Brain microvascular endothelial cell (primary cell): Measurements from ENCODE around the gene USP32.

ENCODE experiments used
- DNase-seq: peaks from one replicate; pipeline ENCODE4 v3.0.0-alpha.2; 2020
- H3K27ac ChIP-seq: fragments of 250-450 bp; sonication (Bioruptor Pico); 2 replicates; pipeline ENCODE4 v1.5.1; 2020; ENCODE audit warnings: mild to moderate bottlenecking, moderate library complexity
- H3K27me3 ChIP-seq: fragments of 250-450 bp; sonication (Bioruptor Pico); replicated peaks from 2 replicates; pipeline ENCODE4 v1.5.1; 2020; ENCODE audit warnings: mild to moderate bottlenecking
- H3K36me3 ChIP-seq: fragments of 250-450 bp; sonication (Bioruptor Pico); replicated peaks from 2 replicates; pipeline ENCODE4 v1.5.1; 2020; ENCODE audit warnings: mild to moderate bottlenecking
- H3K4me3 ChIP-seq: 2 replicates; pipeline ENCODE4 v1.5.1; 2011; ENCODE audit warnings: low read depth, mild to moderate bottlenecking, control low read depth, low read length, moderate library complexity
- in situ Hi-C: cut with HindIII; loops from 2 replicates; pipeline ENCODE4 v1.10.0; 2017; ENCODE audit warnings: low sequenced_read_pairs, low pct_ligation_motif_present
- TF ChIP-seq, protein P1 (sequence below): IDR thresholded peaks from 2 replicates; pipeline ENCODE4 v1.5.1; 2011; ENCODE audit warnings: low read depth, mild to moderate bottlenecking, moderate library complexity, low read length, control low read depth, inconsistent platforms; ENCODE audit errors: missing control alignments

USP32 gene

DNA sequence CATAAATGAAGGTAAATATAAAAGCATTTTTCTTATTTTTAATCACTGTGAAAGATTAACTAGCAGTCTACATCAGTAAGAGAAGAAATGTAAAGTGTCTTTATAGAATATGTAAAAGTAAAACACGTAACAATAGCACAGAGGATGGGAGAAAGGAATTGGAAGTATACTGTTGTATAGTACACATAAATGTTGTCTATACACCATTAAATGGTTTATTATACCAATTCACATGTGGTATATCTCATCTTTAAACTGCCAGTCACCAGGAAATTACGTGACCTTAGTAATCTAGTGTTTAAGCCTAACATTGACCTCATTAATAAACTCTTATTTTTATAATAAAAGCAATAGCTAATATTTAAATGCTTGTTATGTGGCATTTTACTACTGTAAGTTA lies 87.4 kb downstream of the USP32 start:
- TF ChIP-seq, protein P1, sequence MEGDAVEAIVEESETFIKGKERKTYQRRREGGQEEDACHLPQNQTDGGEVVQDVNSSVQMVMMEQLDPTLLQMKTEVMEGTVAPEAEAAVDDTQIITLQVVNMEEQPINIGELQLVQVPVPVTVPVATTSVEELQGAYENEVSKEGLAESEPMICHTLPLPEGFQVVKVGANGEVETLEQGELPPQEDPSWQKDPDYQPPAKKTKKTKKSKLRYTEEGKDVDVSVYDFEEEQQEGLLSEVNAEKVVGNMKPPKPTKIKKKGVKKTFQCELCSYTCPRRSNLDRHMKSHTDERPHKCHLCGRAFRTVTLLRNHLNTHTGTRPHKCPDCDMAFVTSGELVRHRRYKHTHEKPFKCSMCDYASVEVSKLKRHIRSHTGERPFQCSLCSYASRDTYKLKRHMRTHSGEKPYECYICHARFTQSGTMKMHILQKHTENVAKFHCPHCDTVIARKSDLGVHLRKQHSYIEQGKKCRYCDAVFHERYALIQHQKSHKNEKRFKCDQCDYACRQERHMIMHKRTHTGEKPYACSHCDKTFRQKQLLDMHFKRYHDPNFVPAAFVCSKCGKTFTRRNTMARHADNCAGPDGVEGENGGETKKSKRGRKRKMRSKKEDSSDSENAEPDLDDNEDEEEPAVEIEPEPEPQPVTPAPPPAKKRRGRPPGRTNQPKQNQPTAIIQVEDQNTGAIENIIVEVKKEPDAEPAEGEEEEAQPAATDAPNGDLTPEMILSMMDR: no peak
- H3K36me3 ChIP-seq: no peaks in the 10 kb centered on the region
- in situ Hi-C loops: no loop called here
- DNase-seq: no peak
- no peak overlapping the region for H3K4me3 ChIP-seq
- H3K27me3 ChIP-seq: no peaks in the 10 kb centered on the region
- no peak overlapping the region for H3K27ac ChIP-seq

DNA sequence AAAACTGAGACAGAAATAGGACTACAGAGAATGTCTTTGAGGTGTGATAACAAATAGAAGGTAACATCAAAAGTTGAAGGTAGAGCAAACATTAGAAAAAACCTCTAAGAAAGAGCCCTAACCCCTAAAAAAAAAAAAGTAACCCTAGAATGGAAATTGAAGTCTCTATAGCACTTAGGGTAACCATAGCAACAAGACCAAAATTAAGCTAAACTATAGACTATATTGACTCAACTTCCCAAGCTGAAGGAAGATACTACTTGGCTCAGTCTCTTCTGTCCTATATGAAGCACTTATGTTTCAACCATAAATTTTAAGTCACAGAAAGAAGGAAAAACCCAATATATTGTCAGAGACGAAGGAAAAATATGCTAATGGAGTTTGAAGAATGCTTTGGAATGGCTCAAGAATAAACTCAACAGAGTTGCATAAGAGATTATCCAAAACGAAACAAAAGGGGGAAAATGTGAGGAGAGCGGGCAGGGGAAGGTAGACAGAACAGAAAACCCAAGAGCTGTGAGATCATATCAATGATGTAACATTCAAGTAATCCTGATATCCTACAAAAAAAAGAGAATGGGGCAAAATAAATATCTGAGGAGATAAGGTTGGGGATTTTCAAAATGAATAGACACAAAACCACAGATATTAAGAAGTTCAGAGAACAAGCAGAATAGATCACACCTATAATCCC lies 88.4 kb downstream of the USP32 start:
- no peak for DNase-seq
- Histone ChIP-seq H3K36me3 (no peaks in the 10 kb centered on the region), H3K27me3 (no peaks in the 10 kb centered on the region), H3K27ac (no peak overlapping the region), H3K4me3 (no peak overlapping the region)
- TF ChIP-seq, protein P1: no peak
- in situ Hi-C loops: no loop called here

DNA sequence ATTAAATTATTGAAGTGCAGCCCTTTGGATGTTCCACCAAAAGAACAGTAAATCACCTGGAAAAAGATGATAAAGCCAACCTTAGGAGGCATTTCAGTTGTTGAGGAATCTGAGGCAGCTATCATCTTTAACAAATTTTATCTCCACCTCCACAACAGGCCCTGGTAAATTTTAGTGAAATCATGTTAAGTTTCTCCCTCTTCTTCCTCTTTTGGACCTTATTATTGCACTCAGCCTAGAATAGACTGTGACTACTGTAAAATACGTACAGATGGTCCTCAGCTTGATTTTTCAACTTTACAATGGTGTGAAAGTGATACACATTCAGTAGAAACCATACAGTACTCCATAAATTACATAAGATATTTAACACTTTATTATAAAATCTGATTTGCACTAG lies 90.3 kb downstream of the USP32 start:
- no peak for DNase-seq
- in situ Hi-C loops: no loop called here
- Histone ChIP-seq H3K36me3 (no peaks in the 10 kb centered on the region), H3K27ac (no peak overlapping the region), H3K27me3 (no peaks in the 10 kb centered on the region), H3K4me3 (no peak overlapping the region)
- TF ChIP-seq, protein P1: no peak

DNA sequence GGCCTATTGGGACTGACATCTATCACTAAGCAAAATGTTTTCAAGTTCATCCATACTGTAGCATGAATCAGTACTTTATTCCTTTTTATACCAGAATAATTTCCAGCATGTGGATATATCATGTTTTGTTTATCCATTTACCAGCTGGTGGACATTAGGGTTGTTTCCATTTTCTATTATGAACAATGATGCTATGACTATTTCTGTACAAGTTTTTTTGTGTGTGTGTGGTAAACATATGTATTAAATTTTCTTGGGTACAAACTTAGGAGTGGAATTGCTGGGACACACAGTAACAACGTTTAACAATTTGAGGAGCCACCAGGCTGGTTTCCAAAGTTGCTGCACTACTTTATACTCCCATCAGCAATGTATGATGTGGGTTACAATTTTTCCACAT lies 91.0 kb downstream of the USP32 start:
- in situ Hi-C loops: no loop called here
- TF ChIP-seq, protein P1: no peak
- no peak overlapping the region for H3K27ac ChIP-seq
- no peak for DNase-seq
- H3K27me3 ChIP-seq: no peaks in the 10 kb centered on the region
- no peaks in the 10 kb centered on the region for H3K36me3 ChIP-seq
- H3K4me3 ChIP-seq: no peak overlapping the region

DNA sequence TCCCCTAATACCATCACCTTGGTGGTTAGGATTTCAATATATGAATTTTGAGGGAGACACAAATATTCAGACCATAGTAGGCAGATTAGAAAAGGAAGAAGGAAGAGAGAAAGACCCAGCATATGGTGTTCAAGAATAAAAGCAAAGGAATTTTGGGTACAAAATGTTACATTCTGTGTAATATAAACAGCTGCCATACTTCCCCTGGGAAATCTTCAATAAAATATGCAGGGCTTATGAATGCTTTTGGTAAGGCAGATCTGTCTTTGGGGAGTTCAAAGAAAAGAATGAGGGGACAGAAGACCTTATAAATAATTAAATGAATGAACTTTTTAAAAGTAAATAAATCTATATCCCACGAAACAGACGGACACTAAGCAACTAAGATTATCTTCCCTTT lies 91.9 kb downstream of the USP32 start:
- TF ChIP-seq, protein P1: no peak
- DNase-seq: no peak
- in situ Hi-C loops: no loop called here
- Histone ChIP-seq H3K27me3 (no peaks in the 10 kb centered on the region), H3K36me3 (no peaks in the 10 kb centered on the region), H3K4me3 (no peak overlapping the region), H3K27ac (no peak overlapping the region)
